Peyer's patch (tissue), 4 donors: Measurements from ENCODE around the gene PACRG.

ENCODE experiments used
- POLR2A ChIP-seq, 2 donors: fragments of 450-650 bp; IDR thresholded peaks; one replicate each; pipeline ENCODE4 v1.5.1; 2017; ENCODE audit warnings: antibody characterized with exemption in 2 of 2, mild to moderate bottlenecking in 2 of 2, moderate library complexity in 2 of 2
- TF ChIP-seq, protein P1 (sequence below), 6 experiments: fragments of 450-650 bp in 4 of 6; fragments of 200-600 bp in 2 of 6; sonication (generic) in 1 of 6; IDR thresholded peaks; one replicate each; pipeline ENCODE4 v1.5.1; 2017 to 2019; ENCODE audit warnings: antibody characterized with exemption in 6 of 6, mild to moderate bottlenecking in 3 of 6, moderate library complexity in 1 of 6

DNA sequence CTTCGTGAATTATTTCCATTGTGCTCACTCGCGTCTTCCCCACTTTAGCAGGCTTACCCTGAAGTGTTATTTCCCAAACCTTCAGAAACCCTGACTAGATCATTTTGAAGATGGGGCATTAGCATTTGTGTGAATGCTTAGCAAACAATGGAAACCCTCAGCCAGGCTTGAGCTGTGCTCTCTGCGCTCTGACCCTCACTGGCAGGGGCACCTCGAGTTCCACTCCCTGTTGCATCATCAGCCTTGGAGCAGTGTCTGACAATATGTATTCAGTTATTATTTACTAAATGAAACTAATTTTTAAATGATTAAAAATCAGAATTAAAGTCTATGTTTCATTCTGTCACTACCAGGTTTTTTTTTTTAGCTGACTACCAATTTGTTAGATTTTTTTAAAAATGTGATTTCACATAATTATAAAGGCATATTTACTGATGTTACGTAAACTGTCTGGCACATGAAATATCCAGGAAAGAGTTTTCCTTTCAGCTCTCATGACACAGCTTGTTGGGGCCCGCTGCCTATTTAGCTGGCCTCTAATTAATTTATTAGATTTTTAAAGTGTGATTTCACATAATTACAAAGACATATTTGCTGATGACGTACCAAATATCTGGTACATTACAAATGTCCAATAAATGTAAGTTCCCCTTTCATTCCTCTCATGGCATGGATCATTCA lies 155.2 kb downstream of the PACRG start:
- TF ChIP-seq, protein P1, sequence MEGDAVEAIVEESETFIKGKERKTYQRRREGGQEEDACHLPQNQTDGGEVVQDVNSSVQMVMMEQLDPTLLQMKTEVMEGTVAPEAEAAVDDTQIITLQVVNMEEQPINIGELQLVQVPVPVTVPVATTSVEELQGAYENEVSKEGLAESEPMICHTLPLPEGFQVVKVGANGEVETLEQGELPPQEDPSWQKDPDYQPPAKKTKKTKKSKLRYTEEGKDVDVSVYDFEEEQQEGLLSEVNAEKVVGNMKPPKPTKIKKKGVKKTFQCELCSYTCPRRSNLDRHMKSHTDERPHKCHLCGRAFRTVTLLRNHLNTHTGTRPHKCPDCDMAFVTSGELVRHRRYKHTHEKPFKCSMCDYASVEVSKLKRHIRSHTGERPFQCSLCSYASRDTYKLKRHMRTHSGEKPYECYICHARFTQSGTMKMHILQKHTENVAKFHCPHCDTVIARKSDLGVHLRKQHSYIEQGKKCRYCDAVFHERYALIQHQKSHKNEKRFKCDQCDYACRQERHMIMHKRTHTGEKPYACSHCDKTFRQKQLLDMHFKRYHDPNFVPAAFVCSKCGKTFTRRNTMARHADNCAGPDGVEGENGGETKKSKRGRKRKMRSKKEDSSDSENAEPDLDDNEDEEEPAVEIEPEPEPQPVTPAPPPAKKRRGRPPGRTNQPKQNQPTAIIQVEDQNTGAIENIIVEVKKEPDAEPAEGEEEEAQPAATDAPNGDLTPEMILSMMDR (IDR thresholded peaks at IDR 0.05), result no peak
- TF ChIP-seq POLR2A (IDR thresholded peaks at IDR 0.05), result no peak
